ENCODE results near the gene PMFBP1. TPM values are rescaled to one million over a fixed set of nuclear protein-coding genes. Genes with fewer than 3 reads are reported as not detected.

Gene PMFBP1
- total RNA-seq, 1 experiment from 2014 or later, result 5.6 TPM

GRCh38 chr16:72199761-72200337, 27.9 kb upstream of the PMFBP1 start:
- no peak overlapping the region for H3K4me2 ChIP-seq (ENCODE audit: low read length)
- no peak overlapping the region for H2AFZ ChIP-seq (ENCODE audit: low read depth, low read length, poor library complexity, severe bottlenecking)
- no peak overlapping the region for H3K27ac ChIP-seq (ENCODE audit: low read depth, low read length)
- no peak overlapping the region for H3K4me3 ChIP-seq (replicated peaks in 1 of 2; ENCODE audit: low read depth in 1 of 2, low read length in 2 of 2)
- no peaks in the 10 kb centered on the region for H3K79me2 ChIP-seq (ENCODE audit: insufficient read depth, low read length)
- BruUV-seq (replicated peaks), result no TSS peak
- H3K9ac ChIP-seq (ENCODE audit: low read length), result no peak overlapping the region
- H4K20me1 ChIP-seq (ENCODE audit: insufficient read depth), result no peaks in the 10 kb centered on the region
- no peaks in the 10 kb centered on the region for H3K27me3 ChIP-seq (ENCODE audit: insufficient read depth, low read length)
- no peaks in the 10 kb centered on the region for H3K4me1 ChIP-seq (ENCODE audit: control insufficient read depth in 1 of 2, insufficient read depth in 2 of 2, low read length in 2 of 2)
- ATAC-seq (no peak), DNase-seq (ENCODE audit: low read depth, low spot score) (no peak)
- ChIA-PET CTCF (no interaction called here), RAD21 (ENCODE audit: low non-redundant PET in 1 of 2, low total read pairs in 2 of 2, uncharacterized antibody in 2 of 2, unreplicated experiment in 2 of 2) (no interaction called here), POLR2A (no interaction called here)
- no peaks in the 10 kb centered on the region for H3K9me3 ChIP-seq (ENCODE audit: control insufficient read depth in 1 of 2, insufficient read depth in 1 of 2, low read depth in 1 of 2, low read length in 2 of 2)
- no peaks in the 10 kb centered on the region for H3K36me3 ChIP-seq (ENCODE audit: control insufficient read depth in 1 of 2, insufficient read depth in 2 of 2, low read length in 2 of 2)
- H3K9me2 ChIP-seq (ENCODE audit: insufficient read depth), result no peaks in the 10 kb centered on the region
- no peak for TF ChIP-seq POLR2AphosphoS5 (IDR thresholded peaks at IDR 0.05; ENCODE audit: low read depth, low read length)
- no peak for TF ChIP-seq YY1 (IDR thresholded peaks at IDR 0.05; ENCODE audit: extremely low read depth, insufficient replicate concordance, low read depth, low read length)
- TF ChIP-seq POLR2A (IDR thresholded peaks at IDR 0.05; ENCODE audit: borderline replicate concordance, extremely low read depth, insufficient read depth, insufficient read length), result no peak
- TF ChIP-seq SRF (IDR thresholded peaks at IDR 0.05; ENCODE audit: low read depth), result no peak
- no peak for TF ChIP-seq CBX3 (IDR thresholded peaks at IDR 0.05; ENCODE audit: low read depth)
- TF ChIP-seq ZBTB33 (IDR thresholded peaks at IDR 0.05; ENCODE audit: extremely low read depth, insufficient replicate concordance, low read length), result no peak
- no peak for TF ChIP-seq RAD21 (IDR thresholded peaks at IDR 0.05; ENCODE audit: low read depth)
- no peak for TF ChIP-seq EZH2 (IDR thresholded peaks at IDR 0.05)
- TF ChIP-seq ZFX (IDR thresholded peaks at IDR 0.05), result no peak
- TF ChIP-seq, protein P1, sequence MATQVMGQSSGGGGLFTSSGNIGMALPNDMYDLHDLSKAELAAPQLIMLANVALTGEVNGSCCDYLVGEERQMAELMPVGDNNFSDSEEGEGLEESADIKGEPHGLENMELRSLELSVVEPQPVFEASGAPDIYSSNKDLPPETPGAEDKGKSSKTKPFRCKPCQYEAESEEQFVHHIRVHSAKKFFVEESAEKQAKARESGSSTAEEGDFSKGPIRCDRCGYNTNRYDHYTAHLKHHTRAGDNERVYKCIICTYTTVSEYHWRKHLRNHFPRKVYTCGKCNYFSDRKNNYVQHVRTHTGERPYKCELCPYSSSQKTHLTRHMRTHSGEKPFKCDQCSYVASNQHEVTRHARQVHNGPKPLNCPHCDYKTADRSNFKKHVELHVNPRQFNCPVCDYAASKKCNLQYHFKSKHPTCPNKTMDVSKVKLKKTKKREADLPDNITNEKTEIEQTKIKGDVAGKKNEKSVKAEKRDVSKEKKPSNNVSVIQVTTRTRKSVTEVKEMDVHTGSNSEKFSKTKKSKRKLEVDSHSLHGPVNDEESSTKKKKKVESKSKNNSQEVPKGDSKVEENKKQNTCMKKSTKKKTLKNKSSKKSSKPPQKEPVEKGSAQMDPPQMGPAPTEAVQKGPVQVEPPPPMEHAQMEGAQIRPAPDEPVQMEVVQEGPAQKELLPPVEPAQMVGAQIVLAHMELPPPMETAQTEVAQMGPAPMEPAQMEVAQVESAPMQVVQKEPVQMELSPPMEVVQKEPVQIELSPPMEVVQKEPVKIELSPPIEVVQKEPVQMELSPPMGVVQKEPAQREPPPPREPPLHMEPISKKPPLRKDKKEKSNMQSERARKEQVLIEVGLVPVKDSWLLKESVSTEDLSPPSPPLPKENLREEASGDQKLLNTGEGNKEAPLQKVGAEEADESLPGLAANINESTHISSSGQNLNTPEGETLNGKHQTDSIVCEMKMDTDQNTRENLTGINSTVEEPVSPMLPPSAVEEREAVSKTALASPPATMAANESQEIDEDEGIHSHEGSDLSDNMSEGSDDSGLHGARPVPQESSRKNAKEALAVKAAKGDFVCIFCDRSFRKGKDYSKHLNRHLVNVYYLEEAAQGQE (IDR thresholded peaks at IDR 0.05; ENCODE audit: low read depth), result no peak
- no peak for TF ChIP-seq EGR1 (IDR thresholded peaks at IDR 0.05; ENCODE audit: low read depth)
- intact Hi-C loops (cut with micrococcal nuclease), result no loop called here

Measured in HCT116 (cell line).